ENCODE data around the gene DKC1. TPM values are rescaled to one million over a fixed set of nuclear protein-coding genes. Genes with fewer than 3 reads are reported as not detected.

The DKC1 gene
- total and polyA plus RNA-seq, 2 experiments from 2014 or later, result 120 to 165 TPM

DNA sequence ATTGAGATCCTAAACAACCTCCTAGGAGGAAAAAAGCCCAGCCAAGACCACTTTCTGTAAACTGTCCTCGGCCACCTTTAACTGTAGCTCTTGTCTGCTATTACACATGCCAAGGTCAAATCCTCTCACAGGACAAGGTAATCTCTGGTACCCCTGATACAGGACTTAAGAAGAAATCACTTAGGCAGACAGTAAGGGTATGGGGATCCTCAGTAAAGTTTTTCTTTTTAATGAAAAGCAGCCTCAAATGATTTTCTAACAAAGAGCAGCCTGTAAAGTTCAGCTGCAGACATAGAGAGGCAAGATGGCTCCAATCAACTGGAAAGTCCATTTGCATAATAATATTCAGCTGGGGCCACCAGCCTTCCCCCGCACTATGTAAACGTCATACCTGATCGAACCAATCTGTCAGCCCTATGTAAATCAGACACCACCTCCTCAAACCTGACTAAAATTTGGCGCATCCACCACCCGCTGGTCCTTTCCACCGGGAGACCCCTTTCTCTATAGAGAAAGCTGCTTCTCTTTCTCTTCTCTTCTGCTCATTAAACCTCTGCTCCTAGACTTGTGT, 57.2 kb downstream of the DKC1 start:
- Histone ChIP-seq H3K9me2 (ENCODE audit: insufficient read depth) (no peaks in the 10 kb centered on the region), H3K36me3 (ENCODE audit: insufficient read depth) (no peaks in the 10 kb centered on the region), H4K20me1 (replicated peaks; ENCODE audit: insufficient read depth) (no peaks in the 10 kb centered on the region), H3K27ac (ENCODE audit: low read depth) (peak overlapping the region; percentile 96), H3F3A (replicated peaks; ENCODE audit: low read depth) (0 out of 2 replicates have a peak, but pooled peaks cover 4% of the 10 kb centered on the region), H3K4me1 (ENCODE audit: insufficient read depth) (peaks cover 12% of the 10 kb centered on the region; the same call in 1 of the 2 replicates), H3K79me2 (replicated peaks; ENCODE audit: insufficient read depth) (no peaks in the 10 kb centered on the region; the same call in 1 of the 2 replicates), H3K4me3 (peak overlapping the region; percentile 8; the same call in 1 of the 2 replicates), H2AFZ (no peak overlapping the region), H3K27me3 (ENCODE audit: insufficient read depth) (no peaks in the 10 kb centered on the region), H3K4me2 (peak overlapping the region; percentile 50)
- ATAC-seq, result no peak
- Mint-ChIP-seq H3K9me3 (peaks cover 20% of the 10 kb centered on the region), H3K4me1 (peaks cover 36% of the 10 kb centered on the region), H3K27ac (peak overlapping the region; percentile 91), H3K4me3 (peak overlapping the region; percentile 41), H3K27me3 (ENCODE audit: insufficient read depth, low read depth, poor library complexity) (peaks cover 4% of the 10 kb centered on the region), H3K36me3 (ENCODE audit: low read depth) (peaks cover 24% of the 10 kb centered on the region)
- DNase-seq (ENCODE audit: low spot score), result peak; percentile 43
- TF ChIP-seq ETS1 (IDR thresholded peaks at IDR 0.05) (no peak), POLR2AphosphoS5 (IDR thresholded peaks at IDR 0.05; ENCODE audit: low read depth) (peak; percentile 26; the same call in 1 of the 2 replicates)

DNA sequence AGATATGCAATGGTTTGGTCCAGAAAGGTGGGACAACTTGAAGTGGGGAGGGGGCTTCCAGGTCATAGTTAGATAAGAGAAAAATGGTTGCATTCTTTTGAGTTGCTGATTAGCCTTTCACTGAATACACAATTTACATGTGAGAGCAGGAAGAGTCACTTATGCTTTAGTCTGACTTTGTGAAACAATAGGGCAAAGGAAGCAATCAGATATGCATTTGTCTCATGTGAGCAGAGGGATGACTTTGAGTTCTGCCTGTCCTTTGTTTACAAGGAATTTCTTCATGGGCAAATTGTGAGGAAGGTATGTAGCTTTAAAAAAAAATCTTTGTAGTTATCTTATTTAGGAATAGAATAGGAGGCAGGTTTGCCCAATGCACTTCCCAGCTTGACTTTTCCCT, 58.9 kb downstream of the DKC1 start:
- no peak for ATAC-seq
- Mint-ChIP-seq H3K27ac (peak overlapping the region; percentile 91), H3K27me3 (ENCODE audit: insufficient read depth, low read depth, poor library complexity) (peaks cover 4% of the 10 kb centered on the region), H3K4me1 (peaks cover 36% of the 10 kb centered on the region), H3K36me3 (ENCODE audit: low read depth) (peaks cover 18% of the 10 kb centered on the region), H3K4me3 (no peak overlapping the region), H3K9me3 (peaks cover 14% of the 10 kb centered on the region)
- TF ChIP-seq ZNF114 (CRISPR knock-in tag; IDR thresholded peaks at IDR 0.05) (no peak), JUNB (IDR thresholded peaks at IDR 0.05; ENCODE audit: unreplicated experiment) (no peak), NANOG (IDR thresholded peaks at IDR 0.05; ENCODE audit: borderline replicate concordance) (peak; percentile 41; the same call in 1 of the 2 replicates)
- TF ChIP-seq, protein P1, sequence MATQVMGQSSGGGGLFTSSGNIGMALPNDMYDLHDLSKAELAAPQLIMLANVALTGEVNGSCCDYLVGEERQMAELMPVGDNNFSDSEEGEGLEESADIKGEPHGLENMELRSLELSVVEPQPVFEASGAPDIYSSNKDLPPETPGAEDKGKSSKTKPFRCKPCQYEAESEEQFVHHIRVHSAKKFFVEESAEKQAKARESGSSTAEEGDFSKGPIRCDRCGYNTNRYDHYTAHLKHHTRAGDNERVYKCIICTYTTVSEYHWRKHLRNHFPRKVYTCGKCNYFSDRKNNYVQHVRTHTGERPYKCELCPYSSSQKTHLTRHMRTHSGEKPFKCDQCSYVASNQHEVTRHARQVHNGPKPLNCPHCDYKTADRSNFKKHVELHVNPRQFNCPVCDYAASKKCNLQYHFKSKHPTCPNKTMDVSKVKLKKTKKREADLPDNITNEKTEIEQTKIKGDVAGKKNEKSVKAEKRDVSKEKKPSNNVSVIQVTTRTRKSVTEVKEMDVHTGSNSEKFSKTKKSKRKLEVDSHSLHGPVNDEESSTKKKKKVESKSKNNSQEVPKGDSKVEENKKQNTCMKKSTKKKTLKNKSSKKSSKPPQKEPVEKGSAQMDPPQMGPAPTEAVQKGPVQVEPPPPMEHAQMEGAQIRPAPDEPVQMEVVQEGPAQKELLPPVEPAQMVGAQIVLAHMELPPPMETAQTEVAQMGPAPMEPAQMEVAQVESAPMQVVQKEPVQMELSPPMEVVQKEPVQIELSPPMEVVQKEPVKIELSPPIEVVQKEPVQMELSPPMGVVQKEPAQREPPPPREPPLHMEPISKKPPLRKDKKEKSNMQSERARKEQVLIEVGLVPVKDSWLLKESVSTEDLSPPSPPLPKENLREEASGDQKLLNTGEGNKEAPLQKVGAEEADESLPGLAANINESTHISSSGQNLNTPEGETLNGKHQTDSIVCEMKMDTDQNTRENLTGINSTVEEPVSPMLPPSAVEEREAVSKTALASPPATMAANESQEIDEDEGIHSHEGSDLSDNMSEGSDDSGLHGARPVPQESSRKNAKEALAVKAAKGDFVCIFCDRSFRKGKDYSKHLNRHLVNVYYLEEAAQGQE (IDR thresholded peaks at IDR 0.05; ENCODE audit: unreplicated experiment), result no peak
- 0 out of 2 replicates have a peak overlapping the region, but pooled peaks have one; percentile 50 for H3K4me2 ChIP-seq
- H3K79me2 ChIP-seq (replicated peaks; ENCODE audit: insufficient read depth), result no peaks in the 10 kb centered on the region
- H4K20me1 ChIP-seq (replicated peaks; ENCODE audit: insufficient read depth), result no peaks in the 10 kb centered on the region
- peak overlapping the region; percentile 96 for H3K27ac ChIP-seq (ENCODE audit: low read depth)
- no peak overlapping the region for H2AFZ ChIP-seq
- H3K4me3 ChIP-seq, result no peak overlapping the region
- 0 out of 2 replicates have a peak, but pooled peaks cover 4% of the 10 kb centered on the region for H3F3A ChIP-seq (replicated peaks; ENCODE audit: low read depth)
- H3K36me3 ChIP-seq (ENCODE audit: insufficient read depth), result no peaks in the 10 kb centered on the region
- no peaks in the 10 kb centered on the region for H3K9me2 ChIP-seq (ENCODE audit: insufficient read depth)
- peaks cover 12% of the 10 kb centered on the region; the same call in 1 of the 2 replicates for H3K4me1 ChIP-seq (ENCODE audit: insufficient read depth)
- DNase-seq (ENCODE audit: low spot score), result no peak
- no peaks in the 10 kb centered on the region for H3K27me3 ChIP-seq (ENCODE audit: insufficient read depth)

Data from GM23338 (cell line).